Measurements from ENCODE around the gene EDDM3A.
"Not testable (repeated sequence)": the region's sequence is repeated elsewhere in the genome, so short reads cannot be mapped to it uniquely, and the experiment has no call there.

Gene EDDM3A

GRCh38 chr14:20719777-20720176, 25.9 kb upstream of the EDDM3A start:
- TF ChIP-seq CTCF (IDR thresholded peaks at IDR 0.05; ENCODE audit: low read depth, low read length, missing control alignments): no peak
- DNase-seq (ENCODE audit: low read depth): no peak
- no peak overlapping the region for H3K4me3 ChIP-seq (ENCODE audit: low read depth, low read length)

GRCh38 chr14:20720741-20721140, 24.9 kb upstream of the EDDM3A start:
- H3K4me3 ChIP-seq (ENCODE audit: low read depth, low read length): no peak overlapping the region
- no peak for TF ChIP-seq CTCF (IDR thresholded peaks at IDR 0.05; ENCODE audit: low read depth, low read length, missing control alignments)
- no peak for DNase-seq (ENCODE audit: low read depth)

- no peak for TF ChIP-seq CTCF (IDR thresholded peaks at IDR 0.05; ENCODE audit: low read depth, low read length, missing control alignments)
- H3K4me3 ChIP-seq (ENCODE audit: low read depth, low read length): no peak overlapping the region
- DNase-seq (ENCODE audit: low read depth): no peak
Measured at GRCh38 chr14:20722016-20722415, 23.7 kb upstream of the EDDM3A start.

GRCh38 chr14:20723488-20723887, 22.2 kb upstream of the EDDM3A start:
- no peak for DNase-seq (ENCODE audit: low read depth)
- no peak for TF ChIP-seq CTCF (IDR thresholded peaks at IDR 0.05; ENCODE audit: low read depth, low read length, missing control alignments)
- H3K4me3 ChIP-seq (ENCODE audit: low read depth, low read length): no peak overlapping the region

- DNase-seq (ENCODE audit: low read depth); H3K4me3 ChIP-seq (ENCODE audit: low read depth, low read length): not testable (repeated sequence)
Measured at GRCh38 chr14:20726121-20726520, 19.6 kb upstream of the EDDM3A start.

GRCh38 chr14:20726531-20726930, 19.2 kb upstream of the EDDM3A start:
- no peak overlapping the region for H3K4me3 ChIP-seq (ENCODE audit: low read depth, low read length)
- DNase-seq (ENCODE audit: low read depth): no peak
- TF ChIP-seq CTCF (IDR thresholded peaks at IDR 0.05; ENCODE audit: low read depth, low read length, missing control alignments): no peak

GRCh38 chr14:20730891-20731290, 14.8 kb upstream of the EDDM3A start:
- no peak overlapping the region for H3K4me3 ChIP-seq (ENCODE audit: low read depth, low read length)
- TF ChIP-seq CTCF (IDR thresholded peaks at IDR 0.05; ENCODE audit: low read depth, low read length, missing control alignments): no peak
- DNase-seq (ENCODE audit: low read depth): no peak

GRCh38 chr14:20732477-20732876, 13.2 kb upstream of the EDDM3A start:
- DNase-seq (ENCODE audit: low read depth): no peak
- TF ChIP-seq CTCF (IDR thresholded peaks at IDR 0.05; ENCODE audit: low read depth, low read length, missing control alignments): no peak
- H3K4me3 ChIP-seq (ENCODE audit: low read depth, low read length): no peak overlapping the region

Data from GM12864 (cell line).